SK-N-SH (cell line): ENCODE measurements around the gene RBM4.

Experiments
- EP300 ChIP-seq, 2 experiments: IDR thresholded peaks; 2 replicates each; pipeline versions ENCODE4 v1.4.0 to v1.6.1; 2012; ENCODE audit warnings: borderline replicate concordance in 1 of 2, low read depth in 1 of 2, low read length in 1 of 2
- EZH2phosphoT487 ChIP-seq: fragments of 200-600 bp; sonication (generic); IDR thresholded peaks from 2 replicates; pipeline ENCODE4 v1.6.1; 2017; ENCODE audit warnings: low read depth, mixed run types, mild to moderate bottlenecking, antibody characterized with exemption, moderate library complexity, borderline replicate concordance
- NRF1 ChIP-seq: IDR thresholded peaks from 2 replicates; pipeline ENCODE4 v1.6.1; 2012; ENCODE audit warnings: low read depth, mild to moderate bottlenecking, low read length
- POLR2AphosphoS5 ChIP-seq: IDR thresholded peaks from 2 replicates; pipeline ENCODE4 v1.6.1; 2012; ENCODE audit warnings: low read depth, low read length
- SMC3 ChIP-seq: IDR thresholded peaks from 2 replicates; pipeline ENCODE4 v1.6.1; 2012; ENCODE audit warnings: low read depth, low read length, improper control_type of control experiment
- TF ChIP-seq, protein P1 (sequence below): fragments of 200-600 bp; sonication (generic); IDR thresholded peaks from 2 replicates; pipeline ENCODE4 v1.6.1; 2017; ENCODE audit warnings: antibody characterized with exemption, mild to moderate bottlenecking, moderate library complexity
- TF ChIP-seq, protein P2 (sequence below): IDR thresholded peaks from 2 replicates; pipeline ENCODE4 v1.6.1; 2012; ENCODE audit warnings: mild to moderate bottlenecking, low read depth, low read length, moderate library complexity

DNA sequence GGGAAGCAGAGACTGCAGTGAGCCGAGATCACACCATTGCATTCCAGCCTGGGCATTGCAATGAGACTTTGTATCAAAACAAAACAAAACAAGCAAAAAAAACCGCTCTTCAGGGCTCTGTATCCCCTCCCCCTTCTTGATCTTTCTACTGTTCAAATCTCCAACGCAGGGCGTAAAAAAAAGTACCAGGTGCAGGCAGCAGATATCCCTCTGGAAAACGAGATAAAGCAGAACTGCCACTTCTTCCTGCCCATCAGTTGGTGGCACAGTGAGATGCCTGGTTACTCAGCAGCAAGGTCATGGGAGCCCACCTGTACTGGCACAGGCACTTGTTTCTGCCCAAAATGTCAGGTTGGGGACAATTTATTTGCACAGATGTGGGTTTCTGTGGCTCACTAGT, 34.3 kb upstream of the RBM4 start:
- TF ChIP-seq SMC3 (no peak), EZH2phosphoT487 (no peak), NRF1 (no peak), EP300 (IDR thresholded peaks at IDR 0.05; ENCODE audit: borderline replicate concordance in 1 of 2, low read depth in 1 of 2, low read length in 1 of 2) (no peak), POLR2AphosphoS5 (no peak)
- TF ChIP-seq, protein P1, sequence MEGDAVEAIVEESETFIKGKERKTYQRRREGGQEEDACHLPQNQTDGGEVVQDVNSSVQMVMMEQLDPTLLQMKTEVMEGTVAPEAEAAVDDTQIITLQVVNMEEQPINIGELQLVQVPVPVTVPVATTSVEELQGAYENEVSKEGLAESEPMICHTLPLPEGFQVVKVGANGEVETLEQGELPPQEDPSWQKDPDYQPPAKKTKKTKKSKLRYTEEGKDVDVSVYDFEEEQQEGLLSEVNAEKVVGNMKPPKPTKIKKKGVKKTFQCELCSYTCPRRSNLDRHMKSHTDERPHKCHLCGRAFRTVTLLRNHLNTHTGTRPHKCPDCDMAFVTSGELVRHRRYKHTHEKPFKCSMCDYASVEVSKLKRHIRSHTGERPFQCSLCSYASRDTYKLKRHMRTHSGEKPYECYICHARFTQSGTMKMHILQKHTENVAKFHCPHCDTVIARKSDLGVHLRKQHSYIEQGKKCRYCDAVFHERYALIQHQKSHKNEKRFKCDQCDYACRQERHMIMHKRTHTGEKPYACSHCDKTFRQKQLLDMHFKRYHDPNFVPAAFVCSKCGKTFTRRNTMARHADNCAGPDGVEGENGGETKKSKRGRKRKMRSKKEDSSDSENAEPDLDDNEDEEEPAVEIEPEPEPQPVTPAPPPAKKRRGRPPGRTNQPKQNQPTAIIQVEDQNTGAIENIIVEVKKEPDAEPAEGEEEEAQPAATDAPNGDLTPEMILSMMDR, result no peak
- TF ChIP-seq, protein P2, sequence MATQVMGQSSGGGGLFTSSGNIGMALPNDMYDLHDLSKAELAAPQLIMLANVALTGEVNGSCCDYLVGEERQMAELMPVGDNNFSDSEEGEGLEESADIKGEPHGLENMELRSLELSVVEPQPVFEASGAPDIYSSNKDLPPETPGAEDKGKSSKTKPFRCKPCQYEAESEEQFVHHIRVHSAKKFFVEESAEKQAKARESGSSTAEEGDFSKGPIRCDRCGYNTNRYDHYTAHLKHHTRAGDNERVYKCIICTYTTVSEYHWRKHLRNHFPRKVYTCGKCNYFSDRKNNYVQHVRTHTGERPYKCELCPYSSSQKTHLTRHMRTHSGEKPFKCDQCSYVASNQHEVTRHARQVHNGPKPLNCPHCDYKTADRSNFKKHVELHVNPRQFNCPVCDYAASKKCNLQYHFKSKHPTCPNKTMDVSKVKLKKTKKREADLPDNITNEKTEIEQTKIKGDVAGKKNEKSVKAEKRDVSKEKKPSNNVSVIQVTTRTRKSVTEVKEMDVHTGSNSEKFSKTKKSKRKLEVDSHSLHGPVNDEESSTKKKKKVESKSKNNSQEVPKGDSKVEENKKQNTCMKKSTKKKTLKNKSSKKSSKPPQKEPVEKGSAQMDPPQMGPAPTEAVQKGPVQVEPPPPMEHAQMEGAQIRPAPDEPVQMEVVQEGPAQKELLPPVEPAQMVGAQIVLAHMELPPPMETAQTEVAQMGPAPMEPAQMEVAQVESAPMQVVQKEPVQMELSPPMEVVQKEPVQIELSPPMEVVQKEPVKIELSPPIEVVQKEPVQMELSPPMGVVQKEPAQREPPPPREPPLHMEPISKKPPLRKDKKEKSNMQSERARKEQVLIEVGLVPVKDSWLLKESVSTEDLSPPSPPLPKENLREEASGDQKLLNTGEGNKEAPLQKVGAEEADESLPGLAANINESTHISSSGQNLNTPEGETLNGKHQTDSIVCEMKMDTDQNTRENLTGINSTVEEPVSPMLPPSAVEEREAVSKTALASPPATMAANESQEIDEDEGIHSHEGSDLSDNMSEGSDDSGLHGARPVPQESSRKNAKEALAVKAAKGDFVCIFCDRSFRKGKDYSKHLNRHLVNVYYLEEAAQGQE, result no peak
